OCI-LY7 (cell line): ENCODE data around the gene MRPS18A.

Source experiments
- EZH2phosphoT487 ChIP-seq: fragments of 200-600 bp; sonication (generic); IDR thresholded peaks from 2 replicates; pipeline ENCODE4 v1.6.1; 2018; ENCODE audit warnings: low read depth, borderline replicate concordance, mild to moderate bottlenecking, mixed run types, antibody characterized with exemption, low read length, moderate library complexity, mixed read lengths
- TF ChIP-seq, protein P1 (sequence below): fragments of 200-600 bp; sonication (generic); conservative IDR thresholded peaks from 2 replicates; pipeline ENCODE4 v1.5.1; 2014; ENCODE audit warnings: mild to moderate bottlenecking, antibody characterized with exemption, low read length, moderate library complexity, mixed read lengths

- TF ChIP-seq, protein P1, sequence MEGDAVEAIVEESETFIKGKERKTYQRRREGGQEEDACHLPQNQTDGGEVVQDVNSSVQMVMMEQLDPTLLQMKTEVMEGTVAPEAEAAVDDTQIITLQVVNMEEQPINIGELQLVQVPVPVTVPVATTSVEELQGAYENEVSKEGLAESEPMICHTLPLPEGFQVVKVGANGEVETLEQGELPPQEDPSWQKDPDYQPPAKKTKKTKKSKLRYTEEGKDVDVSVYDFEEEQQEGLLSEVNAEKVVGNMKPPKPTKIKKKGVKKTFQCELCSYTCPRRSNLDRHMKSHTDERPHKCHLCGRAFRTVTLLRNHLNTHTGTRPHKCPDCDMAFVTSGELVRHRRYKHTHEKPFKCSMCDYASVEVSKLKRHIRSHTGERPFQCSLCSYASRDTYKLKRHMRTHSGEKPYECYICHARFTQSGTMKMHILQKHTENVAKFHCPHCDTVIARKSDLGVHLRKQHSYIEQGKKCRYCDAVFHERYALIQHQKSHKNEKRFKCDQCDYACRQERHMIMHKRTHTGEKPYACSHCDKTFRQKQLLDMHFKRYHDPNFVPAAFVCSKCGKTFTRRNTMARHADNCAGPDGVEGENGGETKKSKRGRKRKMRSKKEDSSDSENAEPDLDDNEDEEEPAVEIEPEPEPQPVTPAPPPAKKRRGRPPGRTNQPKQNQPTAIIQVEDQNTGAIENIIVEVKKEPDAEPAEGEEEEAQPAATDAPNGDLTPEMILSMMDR: no peak
- TF ChIP-seq EZH2phosphoT487: no peak
Observed at GRCh38 chr6:43634702-43635303, 52.8 kb downstream of the MRPS18A start.
